GM10248 (cell line): ENCODE data around the gene TLE4.

ENCODE experiments used
- CTCF ChIA-PET: fragments of 300-600 bp; sonication (Branson Sonifier 250); formaldehyde crosslinking; extraction: SDS; loops from one replicate; lab custom pipeline; 2021; ENCODE audit warnings: antibody characterized with exemption; lab: Yijun Ruan, JAX
- POLR2A ChIA-PET: fragments of 350-650 bp; sonication (Branson Sonifier 250); formaldehyde crosslinking; extraction: SDS; loops from one replicate; lab custom pipeline; 2020; ENCODE audit warnings: antibody characterized with exemption; lab: Yijun Ruan, JAX
- DNase-seq: peaks from one replicate; pipeline ENCODE4 v3.0.0; 2012; ENCODE audit errors: extremely low spot score
- TF ChIP-seq, protein P1 (sequence below): IDR thresholded peaks from 2 replicates; pipeline ENCODE4 v1.5.1; 2012; ENCODE audit warnings: mild to moderate bottlenecking, low read depth; ENCODE audit errors: extremely low read depth, missing control alignments, control extremely low read depth

TLE4 gene

GRCh38 chr9:79571309-79572031 lies at the start of gene TLE4:
Gene TLE4 (plus strand): TSS chr9:79571965. CDS start chr9:79572791, 826 bp downstream.
- TF ChIP-seq, protein P1, sequence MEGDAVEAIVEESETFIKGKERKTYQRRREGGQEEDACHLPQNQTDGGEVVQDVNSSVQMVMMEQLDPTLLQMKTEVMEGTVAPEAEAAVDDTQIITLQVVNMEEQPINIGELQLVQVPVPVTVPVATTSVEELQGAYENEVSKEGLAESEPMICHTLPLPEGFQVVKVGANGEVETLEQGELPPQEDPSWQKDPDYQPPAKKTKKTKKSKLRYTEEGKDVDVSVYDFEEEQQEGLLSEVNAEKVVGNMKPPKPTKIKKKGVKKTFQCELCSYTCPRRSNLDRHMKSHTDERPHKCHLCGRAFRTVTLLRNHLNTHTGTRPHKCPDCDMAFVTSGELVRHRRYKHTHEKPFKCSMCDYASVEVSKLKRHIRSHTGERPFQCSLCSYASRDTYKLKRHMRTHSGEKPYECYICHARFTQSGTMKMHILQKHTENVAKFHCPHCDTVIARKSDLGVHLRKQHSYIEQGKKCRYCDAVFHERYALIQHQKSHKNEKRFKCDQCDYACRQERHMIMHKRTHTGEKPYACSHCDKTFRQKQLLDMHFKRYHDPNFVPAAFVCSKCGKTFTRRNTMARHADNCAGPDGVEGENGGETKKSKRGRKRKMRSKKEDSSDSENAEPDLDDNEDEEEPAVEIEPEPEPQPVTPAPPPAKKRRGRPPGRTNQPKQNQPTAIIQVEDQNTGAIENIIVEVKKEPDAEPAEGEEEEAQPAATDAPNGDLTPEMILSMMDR = no peak
- DNase-seq = peak; percentile 94
- CTCF ChIA-PET = interaction anchor here (0.9 to 1.9 kb wide), 3 partner anchors 10 to 13 kb away, joined by 3 to 6 read pairs (median 5); no protein-coding TSS in a partner anchor
- POLR2A ChIA-PET = interaction anchor here (1.1 to 1.7 kb wide), 3 partner anchors 11 to 14 kb away, joined by 3 to 9 read pairs (median 7); no protein-coding TSS in a partner anchor

GRCh38 chr9:79522793-79523192 lies 49.0 kb upstream of the TLE4 start:
- POLR2A ChIA-PET = no interaction called here
- DNase-seq = no peak
- TF ChIP-seq, protein P1 = no peak
- CTCF ChIA-PET = no interaction called here

- ChIA-PET CTCF (no interaction called here), POLR2A (no interaction called here)
- no peak for DNase-seq
- TF ChIP-seq, protein P1 = no peak
Measured at GRCh38 chr9:79524266-79524665, 47.5 kb upstream of the TLE4 start.

DNA sequence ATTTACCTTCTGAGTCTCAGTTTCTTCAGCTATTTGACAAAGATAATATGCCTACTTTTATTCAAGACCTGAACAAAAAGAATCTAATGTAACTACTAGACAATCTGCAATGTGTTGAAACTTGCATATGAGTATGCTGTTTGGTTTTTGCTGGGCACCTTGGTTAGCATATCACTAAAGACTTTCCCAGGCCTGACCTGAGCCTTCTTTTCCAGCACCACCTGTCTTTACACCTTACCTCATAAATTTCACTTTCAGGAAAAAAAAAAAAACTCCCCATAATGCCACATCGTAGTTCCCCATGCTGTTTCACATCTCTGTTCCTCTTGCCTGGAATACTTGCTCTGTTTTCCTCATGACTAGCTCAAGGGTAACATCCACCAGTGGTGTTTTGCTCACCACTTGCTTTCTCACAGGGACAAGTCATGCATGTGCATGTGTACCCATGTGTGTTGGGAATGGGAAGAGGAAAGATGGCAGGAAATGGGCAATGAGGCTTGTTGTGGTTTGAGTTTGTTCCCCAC lies 45.6 kb upstream of the TLE4 start:
- TF ChIP-seq, protein P1 = no peak
- POLR2A ChIA-PET = no interaction called here
- CTCF ChIA-PET = interaction anchor here (1.9 kb wide), 1 partner anchor 17 kb away, joined by 5 read pairs; no protein-coding TSS in a partner anchor
- no peak for DNase-seq

GRCh38 chr9:79535534-79535933 lies 36.2 kb upstream of the TLE4 start:
- ChIA-PET POLR2A (no interaction called here), CTCF (interaction anchor here (1.7 kb wide), 1 partner anchor 16 kb away, joined by 3 read pairs; no protein-coding TSS in a partner anchor)
- DNase-seq = no peak
- TF ChIP-seq, protein P1 = no peak

DNA sequence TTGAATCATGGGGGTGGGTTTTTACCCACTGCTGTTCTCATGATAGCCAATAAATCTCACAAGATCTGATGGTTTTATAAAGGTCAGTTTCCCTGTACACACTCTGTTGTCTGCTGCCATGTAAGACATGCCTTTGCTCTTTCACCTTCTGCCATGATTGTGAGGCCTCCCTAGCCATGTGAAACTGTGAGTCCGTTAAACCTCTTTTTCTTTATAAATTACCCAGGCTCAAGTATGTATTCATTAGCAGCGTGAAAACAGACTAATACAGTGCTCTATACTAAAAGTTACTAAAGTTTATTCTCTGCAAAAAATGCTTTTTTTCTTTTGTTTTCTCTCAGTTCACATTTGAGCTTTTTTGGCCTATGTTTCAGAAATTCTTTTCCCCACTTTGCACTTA lies 33.9 kb upstream of the TLE4 start:
- CTCF ChIA-PET = interaction anchor here (1.4 kb wide), 1 partner anchor 21 kb away, joined by 3 read pairs; no protein-coding TSS in a partner anchor
- POLR2A ChIA-PET = no interaction called here
- TF ChIP-seq, protein P1 = no peak
- DNase-seq = no peak
